Mucosa of stomach (tissue), 1 donor: Measurements from ENCODE around the gene SOBP.

ENCODE experiments used
- H3K27me3 ChIP-seq: one replicate; pipeline ENCODE4 v1.7.0; 2013; ENCODE audit warnings: mild to moderate bottlenecking, low read length; ENCODE audit not compliant: control insufficient read depth, insufficient read depth
- H3K36me3 ChIP-seq: one replicate; pipeline ENCODE4 v1.7.0; 2013; ENCODE audit warnings: low read length; ENCODE audit not compliant: control insufficient read depth, insufficient read depth
- H3K4me1 ChIP-seq: one replicate; pipeline ENCODE4 v1.7.0; 2013; ENCODE audit warnings: mild to moderate bottlenecking, low read length; ENCODE audit not compliant: control insufficient read depth, insufficient read depth
- H3K4me3 ChIP-seq: one replicate; pipeline ENCODE4 v1.7.0; 2013; ENCODE audit warnings: low read length
- H3K9ac ChIP-seq: one replicate; pipeline ENCODE4 v1.7.0; 2013; ENCODE audit warnings: mild to moderate bottlenecking, low read length, moderate library complexity
- H3K9me3 ChIP-seq: one replicate; pipeline ENCODE4 v1.7.0; 2013; ENCODE audit warnings: mild to moderate bottlenecking, low read length, moderate library complexity; ENCODE audit not compliant: control insufficient read depth
- donor health status: Pancreatic carcinoma.

Gene SOBP

GRCh38 chr6:107656883-107657282 is 167.0 kb downstream of the SOBP start:
- H3K4me3 ChIP-seq = no peak overlapping the region
- no peaks in the 10 kb centered on the region for H3K9me3 ChIP-seq
- H3K4me1 ChIP-seq = peaks cover 6% of the 10 kb centered on the region
- no peaks in the 10 kb centered on the region for H3K27me3 ChIP-seq
- no peak overlapping the region for H3K9ac ChIP-seq
- H3K36me3 ChIP-seq = no peaks in the 10 kb centered on the region

GRCh38 chr6:107657373-107657754 is 167.4 kb downstream of the SOBP start:
- H3K4me1 ChIP-seq = peaks cover 6% of the 10 kb centered on the region
- no peaks in the 10 kb centered on the region for H3K9me3 ChIP-seq
- H3K36me3 ChIP-seq = no peaks in the 10 kb centered on the region
- H3K4me3 ChIP-seq = no peak overlapping the region
- no peak overlapping the region for H3K9ac ChIP-seq
- H3K27me3 ChIP-seq = no peaks in the 10 kb centered on the region

GRCh38 chr6:107657755-107658461 is 168.0 kb downstream of the SOBP start:
- Histone ChIP-seq H3K4me3 (no peak overlapping the region), H3K9me3 (no peaks in the 10 kb centered on the region), H3K4me1 (peaks cover 6% of the 10 kb centered on the region), H3K36me3 (no peaks in the 10 kb centered on the region), H3K27me3 (no peaks in the 10 kb centered on the region), H3K9ac (no peak overlapping the region)

GRCh38 chr6:107658920-107659865 is 169.3 kb downstream of the SOBP start:
- Histone ChIP-seq H3K9me3 (no peaks in the 10 kb centered on the region), H3K4me1 (no peaks in the 10 kb centered on the region), H3K9ac (no peak overlapping the region), H3K27me3 (no peaks in the 10 kb centered on the region), H3K4me3 (no peak overlapping the region), H3K36me3 (no peaks in the 10 kb centered on the region)

GRCh38 chr6:107660839-107661238 is 170.9 kb downstream of the SOBP start:
- Histone ChIP-seq H3K27me3 (no peaks in the 10 kb centered on the region), H3K4me3 (no peak overlapping the region), H3K9me3 (no peaks in the 10 kb centered on the region), H3K9ac (no peak overlapping the region), H3K4me1 (peaks cover 2% of the 10 kb centered on the region), H3K36me3 (no peaks in the 10 kb centered on the region)

- Histone ChIP-seq H3K36me3 (no peaks in the 10 kb centered on the region), H3K9ac (no peak overlapping the region), H3K4me3 (no peak overlapping the region), H3K4me1 (peaks cover 6% of the 10 kb centered on the region), H3K9me3 (no peaks in the 10 kb centered on the region), H3K27me3 (no peaks in the 10 kb centered on the region)
These were observed 171.4 kb downstream of the SOBP start for GRCh38 chr6:107661291-107661690.

- Histone ChIP-seq H3K4me1 (peaks cover 11% of the 10 kb centered on the region), H3K36me3 (no peaks in the 10 kb centered on the region), H3K4me3 (no peak overlapping the region), H3K9me3 (no peaks in the 10 kb centered on the region), H3K9ac (no peak overlapping the region), H3K27me3 (no peaks in the 10 kb centered on the region)
These were observed 172.4 kb downstream of the SOBP start for GRCh38 chr6:107662333-107662732.

GRCh38 chr6:107663308-107663707 is 173.4 kb downstream of the SOBP start:
- Histone ChIP-seq H3K4me3 (no peak overlapping the region), H3K9me3 (no peaks in the 10 kb centered on the region), H3K27me3 (no peaks in the 10 kb centered on the region), H3K4me1 (peaks cover 11% of the 10 kb centered on the region), H3K9ac (no peak overlapping the region), H3K36me3 (no peaks in the 10 kb centered on the region)

- no peaks in the 10 kb centered on the region for H3K36me3 ChIP-seq
- no peaks in the 10 kb centered on the region for H3K27me3 ChIP-seq
- H3K4me1 ChIP-seq = peaks cover 11% of the 10 kb centered on the region
- no peak overlapping the region for H3K9ac ChIP-seq
- no peaks in the 10 kb centered on the region for H3K9me3 ChIP-seq
- H3K4me3 ChIP-seq = no peak overlapping the region
These were observed 175.5 kb downstream of the SOBP start for GRCh38 chr6:107665382-107665781.

GRCh38 chr6:107666084-107666980 is 176.4 kb downstream of the SOBP start:
- peaks cover 11% of the 10 kb centered on the region for H3K4me1 ChIP-seq

GRCh38 chr6:107666981-107667601 is 177.2 kb downstream of the SOBP start:
- no peaks in the 10 kb centered on the region for H3K36me3 ChIP-seq
- H3K4me3 ChIP-seq = no peak overlapping the region
- peaks cover 11% of the 10 kb centered on the region for H3K4me1 ChIP-seq
- no peaks in the 10 kb centered on the region for H3K9me3 ChIP-seq
- no peak overlapping the region for H3K9ac ChIP-seq
- no peaks in the 10 kb centered on the region for H3K27me3 ChIP-seq

More at GRCh38 chr6:107666084-107666980, 176.4 kb downstream of the SOBP start:
- no peaks in the 10 kb centered on the region for H3K9me3 ChIP-seq
- H3K9ac ChIP-seq = no peak overlapping the region
- no peak overlapping the region for H3K4me3 ChIP-seq
- H3K36me3 ChIP-seq = no peaks in the 10 kb centered on the region
- H3K27me3 ChIP-seq = no peaks in the 10 kb centered on the region
